ENCODE results near the gene OSTC. TPM values are rescaled to one million over a fixed set of nuclear protein-coding genes. Genes with fewer than 3 reads are reported as not detected.

The OSTC gene
- total and polyA plus RNA-seq, 2 of the 13 experiments (the other 11 are each of a cell fraction or from before 2014, with no cell fraction given): 208 to 380 TPM

- no peaks in the 10 kb centered on the region for H3K9me3 ChIP-seq (ENCODE audit: low read length)
- ATAC-seq (no peak), FAIRE-seq (no peak), DNase-seq (ENCODE audit: low spot score) (no peak)
- TF ChIP-seq ZNF557 (CRISPR knock-in tag; IDR thresholded peaks at IDR 0.05) (no peak), MBNL3 (CRISPR knock-in tag; conservative IDR thresholded peaks at IDR 0.05) (no peak), RFX1 (IDR thresholded peaks at IDR 0.05) (no peak), ISL2 (CRISPR knock-in tag; IDR thresholded peaks at IDR 0.05) (no peak), KLF11 (CRISPR knock-in tag; IDR thresholded peaks at IDR 0.05) (no peak), ZNF282 (IDR thresholded peaks at IDR 0.05; ENCODE audit: partially characterized antibody) (no peak), ZNF496 (CRISPR knock-in tag; IDR thresholded peaks at IDR 0.05; ENCODE audit: insufficient replicate concordance) (no peak), HMG20A (CRISPR knock-in tag; IDR thresholded peaks at IDR 0.05; ENCODE audit: borderline replicate concordance) (no peak), ZNF431 (CRISPR knock-in tag; IDR thresholded peaks at IDR 0.05; ENCODE audit: borderline replicate concordance, low read depth) (no peak), RFXANK (CRISPR knock-in tag; IDR thresholded peaks at IDR 0.05) (no peak), NAIF1 (CRISPR knock-in tag; IDR thresholded peaks at IDR 0.05; ENCODE audit: borderline replicate concordance) (no peak), ZNF792 (CRISPR knock-in tag; IDR thresholded peaks at IDR 0.05) (no peak), DZIP1 (CRISPR knock-in tag; IDR thresholded peaks at IDR 0.05) (no peak), RBAK (CRISPR knock-in tag; IDR thresholded peaks at IDR 0.05) (no peak), ZNF75D (CRISPR knock-in tag; IDR thresholded peaks at IDR 0.05; ENCODE audit: borderline replicate concordance) (no peak), ZMAT3 (CRISPR knock-in tag; conservative IDR thresholded peaks at IDR 0.05) (no peak), ZNF598 (CRISPR knock-in tag; IDR thresholded peaks at IDR 0.05; ENCODE audit: borderline replicate concordance) (no peak), ETV6 (CRISPR knock-in tag; conservative IDR thresholded peaks at IDR 0.05) (no peak), HNF4G (IDR thresholded peaks at IDR 0.05; ENCODE audit: borderline replicate concordance, low read depth, low read length) (no peak), HNF4G (CRISPR knock-in tag; IDR thresholded peaks at IDR 0.05; ENCODE audit: borderline replicate concordance, low read depth) (no peak)
- TF ChIP-seq, protein P1, sequence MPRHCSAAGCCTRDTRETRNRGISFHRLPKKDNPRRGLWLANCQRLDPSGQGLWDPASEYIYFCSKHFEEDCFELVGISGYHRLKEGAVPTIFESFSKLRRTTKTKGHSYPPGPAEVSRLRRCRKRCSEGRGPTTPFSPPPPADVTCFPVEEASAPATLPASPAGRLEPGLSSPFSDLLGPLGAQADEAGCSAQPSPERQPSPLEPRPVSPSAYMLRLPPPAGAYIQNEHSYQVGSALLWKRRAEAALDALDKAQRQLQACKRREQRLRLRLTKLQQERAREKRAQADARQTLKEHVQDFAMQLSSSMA (CRISPR knock-in tag; IDR thresholded peaks at IDR 0.05): no peak
- H3K36me3 ChIP-seq (replicated peaks in 1 of 2; ENCODE audit: control insufficient read depth in 1 of 2, insufficient read depth in 2 of 2, low read length in 2 of 2): no peaks in the 10 kb centered on the region
- H3K27ac ChIP-seq (ENCODE audit: extremely low read length, insufficient read depth, low read length): no peak overlapping the region
- no peaks in the 10 kb centered on the region for H3K79me2 ChIP-seq (ENCODE audit: insufficient read depth, low read length)
- in situ Hi-C loops (cut with HindIII; ENCODE audit: extremely low pct_ligation_motif_present, low pct_unique_long_range_greater_than_20kb) (no loop called here), intact Hi-C loops (cut with micrococcal nuclease; ENCODE audit: unreplicated experiment) (no loop called here)
- WGBS (ENCODE audit: low lambda C conversion rate): 43% methylated on average over 10 of the region's 10 CpGs
- POLR2A ChIA-PET: no interaction called here
- no peak overlapping the region for H3K4me3 ChIP-seq (replicated peaks in 1 of 3; ENCODE audit: insufficient read depth in 1 of 3, low read depth in 2 of 3, low read length in 3 of 3)
- H3K4me1 ChIP-seq (ENCODE audit: insufficient read depth, low read length): no peaks in the 10 kb centered on the region
- no peak overlapping the region for H3K9ac ChIP-seq (ENCODE audit: insufficient read depth, low read depth, low read length)
- no peaks in the 10 kb centered on the region for H4K20me1 ChIP-seq (ENCODE audit: insufficient read depth, low read length)
- BruUV-seq (replicated peaks): no TSS peak
- CTCF ChIA-PET (ENCODE audit: low intra/inter-chr PET ratio, low total read pairs): no interaction called here
- H3K27me3 ChIP-seq (ENCODE audit: control insufficient read depth in 1 of 2, insufficient read depth in 2 of 2, low read length in 2 of 2): no peaks in the 10 kb centered on the region; a peak in 1 of 5 replicates
- H3K4me2 ChIP-seq (ENCODE audit: low read depth, low read length): no peak overlapping the region
- no peak overlapping the region for H2AFZ ChIP-seq (ENCODE audit: low read length)
Measured at GRCh38 chr4:108709234-108709633, 58.8 kb downstream of the OSTC start.

All from HepG2 (cell line).